HCT116 (cell line): ENCODE measurements around the gene SMPX. TPM values are rescaled to one million over a fixed set of nuclear protein-coding genes. Genes with fewer than 3 reads are reported as not detected.

ENCODE experiments used
- ATAC-seq: fragments of 200-7000 bp; cut with Tn5 transposase; 2 replicates; pipeline ENCODE4 v1.9.1; 2020; ENCODE audit warnings: mild to moderate bottlenecking, moderate library complexity
- BruUV-seq: library from RNA; stranded (reverse); fragments of 400-500 nt; replicated peaks from 2 replicates; lab custom pipeline; 2021; lab: Mats Ljungman, UMichigan
- CTCF ChIA-PET: fragments of 300-600 bp; sonication (Branson Sonifier 250); formaldehyde crosslinking; loops from one replicate; lab custom pipeline; 2021; ENCODE audit warnings: antibody characterized with exemption; lab: Charles Lee
- POLR2A ChIA-PET: fragments of 300-600, 350-600 bp; sonication (Branson Sonifier 250); formaldehyde crosslinking; loops from one replicate; lab custom pipeline; 2021; ENCODE audit warnings: antibody characterized with exemption; lab: Charles Lee
- RAD21 ChIA-PET, 2 experiments: fragments of 300-600 bp; sonication (Branson Sonifier 250); formaldehyde crosslinking; loops; one replicate each; lab custom pipeline; 2023; ENCODE audit warnings: low total read pairs in 2 of 2; ENCODE audit not compliant: uncharacterized antibody in 2 of 2, unreplicated experiment in 2 of 2, low non-redundant PET in 1 of 2; lab: Charles Lee
- DNase-seq: peaks from one replicate; pipeline ENCODE4 v3.0.0-alpha.2; 2010; ENCODE audit warnings: low read depth, low spot score
- H2AFZ ChIP-seq: fragments of 200-600 bp; shearing (Covaris generic), sonication (generic); 2 replicates; pipeline ENCODE4 v1.6.1; 2017; ENCODE audit warnings: low read depth, mixed run types, mixed read lengths, antibody characterized with exemption, low read length; ENCODE audit not compliant: poor library complexity, severe bottlenecking
- H3K27ac ChIP-seq: 2 replicates; pipeline ENCODE4 v1.5.1; 2012; ENCODE audit warnings: low read depth, low read length
- H3K27me3 ChIP-seq: fragments of 200-600 bp; sonication (generic); 2 replicates; pipeline ENCODE4 v1.6.1; 2016; ENCODE audit warnings: mixed run types, low read length, mixed read lengths; ENCODE audit not compliant: insufficient read depth
- H3K36me3 ChIP-seq, 2 experiments: fragments of 200-500 bp in 1 of 2; fragments of 200-600 bp in 1 of 2; sonication (Bioruptor generic) in 1 of 2; sonication (generic) in 1 of 2; 2 replicates each; pipeline versions ENCODE4 v1.5.1 to v1.6.1; 2014 to 2016; ENCODE audit warnings: low read length in 2 of 2, inconsistent platforms in 1 of 2, mixed read lengths in 1 of 2, mixed run types in 1 of 2; ENCODE audit not compliant: insufficient read depth in 2 of 2, control insufficient read depth in 1 of 2
- H3K4me1 ChIP-seq, 2 experiments: fragments of 200-600 bp in 1 of 2; sonication (generic) in 1 of 2; 2 replicates each; pipeline versions ENCODE4 v1.5.1 to v1.6.1; 2012 to 2017; ENCODE audit warnings: low read length in 2 of 2, inconsistent platforms in 1 of 2, mild to moderate bottlenecking in 1 of 2, mixed read lengths in 1 of 2, mixed run types in 1 of 2, moderate library complexity in 1 of 2; ENCODE audit not compliant: insufficient read depth in 2 of 2, control insufficient read depth in 1 of 2
- H3K4me2 ChIP-seq: fragments of 200-600 bp; sonication (generic); 2 replicates; pipeline ENCODE4 v1.6.1; 2017; ENCODE audit warnings: mixed run types, low read length, mixed read lengths
- H3K4me3 ChIP-seq, 2 experiments: fragments of 200-600 bp in 1 of 2; sonication (generic) in 1 of 2; replicated peaks in 1 of 2; 2 replicates each; pipeline ENCODE4 v1.5.1; 2011 to 2016; ENCODE audit warnings: low read length in 2 of 2, control low read depth in 1 of 2, low read depth in 1 of 2, mild to moderate bottlenecking in 1 of 2, mixed read lengths in 1 of 2, mixed run types in 1 of 2
- H3K79me2 ChIP-seq: fragments of 200-600 bp; sonication (generic); 2 replicates; pipeline ENCODE4 v1.6.1; 2017; ENCODE audit warnings: mild to moderate bottlenecking, mixed run types, low read length, moderate library complexity, mixed read lengths; ENCODE audit not compliant: insufficient read depth
- H3K9ac ChIP-seq: fragments of 200-600 bp; sonication (generic); 2 replicates; pipeline ENCODE4 v1.6.1; 2016; ENCODE audit warnings: low read length, mixed read lengths
- H3K9me2 ChIP-seq: fragments of 200-600 bp; sonication (generic), shearing (Covaris generic); 2 replicates; pipeline ENCODE4 v1.6.1; 2017; ENCODE audit warnings: mixed run types, mild to moderate bottlenecking, moderate library complexity; ENCODE audit not compliant: insufficient read depth
- H3K9me3 ChIP-seq, 2 experiments: fragments of 200-500 bp in 1 of 2; fragments of 200-600 bp in 1 of 2; sonication (Bioruptor generic) in 1 of 2; sonication (generic) in 1 of 2; 2 replicates each; pipeline ENCODE4 v1.6.1; 2014 to 2017; ENCODE audit warnings: low read length in 2 of 2, mixed read lengths in 2 of 2, inconsistent platforms in 1 of 2, low read depth in 1 of 2, mild to moderate bottlenecking in 1 of 2, mixed run types in 1 of 2, moderate library complexity in 1 of 2; ENCODE audit not compliant: control insufficient read depth in 1 of 2, insufficient read depth in 1 of 2
- H4K20me1 ChIP-seq: fragments of 200-600 bp; sonication (generic), shearing (Covaris generic); 2 replicates; pipeline ENCODE4 v1.6.1; 2017; ENCODE audit warnings: mixed run types, mild to moderate bottlenecking, moderate library complexity; ENCODE audit not compliant: insufficient read depth
- CBX3 ChIP-seq: IDR thresholded peaks from 2 replicates; pipeline ENCODE4 v1.6.1; 2012; ENCODE audit warnings: low read depth
- CEBPB ChIP-seq: IDR thresholded peaks from 2 replicates; pipeline ENCODE4 v1.6.1; 2012; ENCODE audit warnings: low read depth
- EGR1 ChIP-seq: IDR thresholded peaks from 2 replicates; pipeline ENCODE4 v1.6.1; 2012; ENCODE audit warnings: low read depth
- EZH2phosphoT487 ChIP-seq: fragments of 200-600 bp; IDR thresholded peaks from 2 replicates; pipeline ENCODE4 v1.6.1; 2018; ENCODE audit warnings: antibody characterized with exemption, borderline replicate concordance
- JUND ChIP-seq: IDR thresholded peaks from 2 replicates; pipeline ENCODE4 v1.6.1; 2012
- POLR2A ChIP-seq: IDR thresholded peaks from 2 replicates; pipeline ENCODE4 v1.7.0; 2011; ENCODE audit warnings: borderline replicate concordance; ENCODE audit not compliant: insufficient read depth, insufficient read length; ENCODE audit errors: extremely low read depth
- RAD21 ChIP-seq: IDR thresholded peaks from 2 replicates; pipeline ENCODE4 v1.6.1; 2012; ENCODE audit warnings: low read depth, mild to moderate bottlenecking
- SIN3A ChIP-seq: IDR thresholded peaks from 2 replicates; pipeline ENCODE4 v1.6.1; 2012; ENCODE audit warnings: low read depth
- YY1 ChIP-seq: IDR thresholded peaks from 2 replicates; pipeline ENCODE4 v1.6.1; 2011; ENCODE audit warnings: low read length, low read depth, moderate library complexity, mild to moderate bottlenecking; ENCODE audit not compliant: insufficient replicate concordance; ENCODE audit errors: extremely low read depth
- intact Hi-C: fragments of 100-400 bp; cut with micrococcal nuclease; formaldehyde crosslinking; loops from 2 replicates; pipeline ENCODE4 v1.10.0; 2022
- total RNA-seq: library from RNA; stranded (reverse); gene quantifications from one replicate; pipeline ENCODE4 v1.2.1, GENCODE V29; 2021; ENCODE audit not compliant: unreplicated experiment
- TF ChIP-seq, protein P1 (sequence below), 3 experiments: fragments of 200-600 bp in 1 of 3; sonication (generic) in 1 of 3; IDR thresholded peaks in 2 of 3; conservative IDR thresholded peaks in 1 of 3; 2 replicates each; pipeline ENCODE4 v1.5.1; 2012 to 2017; ENCODE audit warnings: low read depth in 2 of 3, low read length in 2 of 3, antibody characterized with exemption in 1 of 3, borderline replicate concordance in 1 of 3, control low read depth in 1 of 3, mild to moderate bottlenecking in 1 of 3, mixed read lengths in 1 of 3, mixed run types in 1 of 3, moderate library complexity in 1 of 3; ENCODE audit not compliant: insufficient read depth in 1 of 3
- TF ChIP-seq, protein P2 (sequence below): IDR thresholded peaks from 2 replicates; pipeline ENCODE4 v1.6.1; 2012
- TF ChIP-seq, protein P3 (sequence below): IDR thresholded peaks from 2 replicates; pipeline ENCODE4 v1.6.1; 2011; ENCODE audit warnings: mild to moderate bottlenecking, low read length, moderate library complexity; ENCODE audit not compliant: insufficient replicate concordance; ENCODE audit errors: extremely low read depth

The SMPX gene
- total RNA-seq, 1 experiment from 2014 or later = 0.59 TPM

DNA sequence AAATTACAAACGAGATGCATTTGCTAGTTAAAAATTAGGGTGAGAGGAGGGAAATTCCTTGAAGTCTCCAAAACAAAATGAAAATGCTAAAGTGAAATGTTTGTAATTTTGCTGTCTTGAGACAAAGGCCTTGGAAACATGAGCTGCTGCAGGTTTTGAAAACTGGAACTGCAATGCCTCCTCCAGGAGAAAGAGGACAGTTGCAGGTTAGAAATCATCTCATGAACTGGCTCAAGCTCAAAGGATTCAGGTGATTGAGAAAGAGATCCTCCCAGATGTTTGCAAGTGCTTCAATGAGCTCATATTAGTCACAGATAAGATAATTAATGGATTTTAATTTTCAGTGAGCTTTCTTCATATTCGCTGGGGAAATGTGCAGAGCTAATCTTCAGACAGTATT, 32.4 kb downstream of the SMPX start:
- ChIA-PET RAD21 (no interaction called here), CTCF (interaction anchor here (0.9 to 1.5 kb wide), 6 partner anchors 16 to 1203 kb away, joined by 3 to 32 read pairs (median 6); no protein-coding TSS in a partner anchor), POLR2A (no interaction called here)
- H4K20me1 ChIP-seq = no peaks in the 10 kb centered on the region
- no peaks in the 10 kb centered on the region for H3K79me2 ChIP-seq
- no peaks in the 10 kb centered on the region for H3K4me1 ChIP-seq
- peaks cover 8% of the 10 kb centered on the region; the same call in 1 of the 2 replicates for H3K27me3 ChIP-seq
- H3K9me2 ChIP-seq = no peaks in the 10 kb centered on the region
- no peak for ATAC-seq
- no peaks in the 10 kb centered on the region for H3K9me3 ChIP-seq
- H2AFZ ChIP-seq = no peak overlapping the region
- H3K4me2 ChIP-seq = no peak overlapping the region
- DNase-seq = peak; percentile 6
- no peak overlapping the region for H3K27ac ChIP-seq
- intact Hi-C loops = loop anchor here (1.0 kb wide), 1 partner anchor 1195 kb away; no protein-coding TSS in a partner anchor
- no peak overlapping the region for H3K9ac ChIP-seq
- no peak overlapping the region for H3K4me3 ChIP-seq
- BruUV-seq = no TSS peak
- no peaks in the 10 kb centered on the region for H3K36me3 ChIP-seq
- TF ChIP-seq JUND = no peak
- TF ChIP-seq, protein P1, sequence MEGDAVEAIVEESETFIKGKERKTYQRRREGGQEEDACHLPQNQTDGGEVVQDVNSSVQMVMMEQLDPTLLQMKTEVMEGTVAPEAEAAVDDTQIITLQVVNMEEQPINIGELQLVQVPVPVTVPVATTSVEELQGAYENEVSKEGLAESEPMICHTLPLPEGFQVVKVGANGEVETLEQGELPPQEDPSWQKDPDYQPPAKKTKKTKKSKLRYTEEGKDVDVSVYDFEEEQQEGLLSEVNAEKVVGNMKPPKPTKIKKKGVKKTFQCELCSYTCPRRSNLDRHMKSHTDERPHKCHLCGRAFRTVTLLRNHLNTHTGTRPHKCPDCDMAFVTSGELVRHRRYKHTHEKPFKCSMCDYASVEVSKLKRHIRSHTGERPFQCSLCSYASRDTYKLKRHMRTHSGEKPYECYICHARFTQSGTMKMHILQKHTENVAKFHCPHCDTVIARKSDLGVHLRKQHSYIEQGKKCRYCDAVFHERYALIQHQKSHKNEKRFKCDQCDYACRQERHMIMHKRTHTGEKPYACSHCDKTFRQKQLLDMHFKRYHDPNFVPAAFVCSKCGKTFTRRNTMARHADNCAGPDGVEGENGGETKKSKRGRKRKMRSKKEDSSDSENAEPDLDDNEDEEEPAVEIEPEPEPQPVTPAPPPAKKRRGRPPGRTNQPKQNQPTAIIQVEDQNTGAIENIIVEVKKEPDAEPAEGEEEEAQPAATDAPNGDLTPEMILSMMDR (IDR thresholded peaks at IDR 0.05 in 2 of 3, conservative IDR thresholded peaks at IDR 0.05 in 1 of 3; ENCODE audit: borderline replicate concordance in 1 of 3, insufficient read depth in 1 of 3, low read depth in 2 of 3, low read length in 2 of 3) = peak; percentile 11 to 49 (median 38); a peak in 3 of 6 replicates
- no peak for TF ChIP-seq EZH2phosphoT487
- peak; percentile 63 for TF ChIP-seq RAD21

DNA sequence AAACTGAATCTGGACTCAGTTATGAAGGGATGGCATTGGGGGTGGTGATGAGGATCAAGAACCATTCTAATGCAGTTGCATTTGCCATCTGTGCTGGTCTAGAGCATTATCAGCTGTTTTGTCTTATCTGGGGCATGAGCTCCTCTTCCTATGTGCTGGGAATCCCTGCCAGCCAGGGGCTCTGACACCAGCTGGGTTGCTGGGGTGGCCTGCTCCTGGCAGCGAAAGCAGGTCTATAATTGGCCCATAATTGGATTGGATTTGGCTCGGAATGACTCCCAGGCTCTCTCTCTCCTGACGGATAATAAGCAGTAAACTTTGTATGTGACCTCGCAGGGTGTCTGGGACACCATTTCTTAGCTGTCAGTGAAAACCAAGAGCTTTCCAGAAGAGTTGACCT, 34.1 kb downstream of the SMPX start:
- Histone ChIP-seq H2AFZ (no peak overlapping the region), H3K4me2 (no peak overlapping the region), H3K36me3 (no peaks in the 10 kb centered on the region), H3K4me1 (no peaks in the 10 kb centered on the region), H3K9ac (no peak overlapping the region), H4K20me1 (no peaks in the 10 kb centered on the region), H3K27ac (no peak overlapping the region), H3K79me2 (no peaks in the 10 kb centered on the region), H3K27me3 (peaks cover 4% of the 10 kb centered on the region; the same call in 1 of the 2 replicates), H3K4me3 (no peak overlapping the region), H3K9me3 (no peaks in the 10 kb centered on the region), H3K9me2 (no peaks in the 10 kb centered on the region)
- CTCF ChIA-PET = no interaction called here
- no peak for DNase-seq
- no peak for ATAC-seq
- intact Hi-C loops = no loop called here
- POLR2A ChIA-PET = no interaction called here
- no TSS peak for BruUV-seq
- RAD21 ChIA-PET = no interaction called here
- TF ChIP-seq SIN3A = no peak
- no peak for TF ChIP-seq CBX3
- no peak for TF ChIP-seq JUND
- TF ChIP-seq, protein P2, sequence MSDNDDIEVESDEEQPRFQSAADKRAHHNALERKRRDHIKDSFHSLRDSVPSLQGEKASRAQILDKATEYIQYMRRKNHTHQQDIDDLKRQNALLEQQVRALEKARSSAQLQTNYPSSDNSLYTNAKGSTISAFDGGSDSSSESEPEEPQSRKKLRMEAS = no peak
- TF ChIP-seq, protein P3, sequence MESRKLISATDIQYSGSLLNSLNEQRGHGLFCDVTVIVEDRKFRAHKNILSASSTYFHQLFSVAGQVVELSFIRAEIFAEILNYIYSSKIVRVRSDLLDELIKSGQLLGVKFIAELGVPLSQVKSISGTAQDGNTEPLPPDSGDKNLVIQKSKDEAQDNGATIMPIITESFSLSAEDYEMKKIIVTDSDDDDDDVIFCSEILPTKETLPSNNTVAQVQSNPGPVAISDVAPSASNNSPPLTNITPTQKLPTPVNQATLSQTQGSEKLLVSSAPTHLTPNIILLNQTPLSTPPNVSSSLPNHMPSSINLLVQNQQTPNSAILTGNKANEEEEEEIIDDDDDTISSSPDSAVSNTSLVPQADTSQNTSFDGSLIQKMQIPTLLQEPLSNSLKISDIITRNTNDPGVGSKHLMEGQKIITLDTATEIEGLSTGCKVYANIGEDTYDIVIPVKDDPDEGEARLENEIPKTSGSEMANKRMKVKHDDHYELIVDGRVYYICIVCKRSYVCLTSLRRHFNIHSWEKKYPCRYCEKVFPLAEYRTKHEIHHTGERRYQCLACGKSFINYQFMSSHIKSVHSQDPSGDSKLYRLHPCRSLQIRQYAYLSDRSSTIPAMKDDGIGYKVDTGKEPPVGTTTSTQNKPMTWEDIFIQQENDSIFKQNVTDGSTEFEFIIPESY = no peak
- TF ChIP-seq EGR1 = no peak
- no peak for TF ChIP-seq POLR2A
- no peak for TF ChIP-seq EZH2phosphoT487
- TF ChIP-seq YY1 = no peak
- TF ChIP-seq CEBPB = no peak
- TF ChIP-seq, protein P1 (IDR thresholded peaks at IDR 0.05 in 2 of 3, conservative IDR thresholded peaks at IDR 0.05 in 1 of 3; ENCODE audit: borderline replicate concordance in 1 of 3, insufficient read depth in 1 of 3, low read depth in 2 of 3, low read length in 2 of 3) = no peak
- no peak for TF ChIP-seq RAD21
